SKM-1 treated with dmso at 0.1 percent for 144 hours (cell line): ENCODE results near the gene CCNQ.
A peak's percentile ranks its signal among the peaks of the same experiment; 100 is the strongest.

Experiments used
- DNase-seq: peaks from one replicate; lab custom pipeline; 2025; ENCODE audit not compliant: unreplicated experiment; lab: John Stamatoyannopoulos, UW

The CCNQ gene

GRCh38 chrX:153546386-153546785, 52.6 kb downstream of the CCNQ start:
- DNase-seq, result no peak

DNA sequence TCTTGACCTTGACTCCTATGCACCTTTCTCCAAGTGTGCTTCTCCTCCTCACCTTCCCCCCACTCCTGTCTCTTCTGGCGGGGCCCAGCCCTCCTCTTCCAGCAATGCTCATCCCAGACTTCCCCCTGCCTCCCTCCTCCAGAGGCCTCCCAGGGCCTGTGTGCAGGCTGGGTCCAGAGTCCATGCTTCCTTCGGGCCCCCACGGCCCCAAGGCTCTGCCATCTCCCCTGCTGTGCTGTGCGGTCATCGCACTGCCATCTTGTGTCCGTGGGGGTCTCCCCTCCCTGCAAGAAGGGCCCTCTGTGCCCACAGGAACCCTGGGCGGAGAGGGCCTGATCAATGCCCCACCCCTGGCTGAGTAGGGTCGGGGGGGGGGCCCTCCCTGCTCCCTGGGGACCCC, 54.2 kb downstream of the CCNQ start:
- no peak for DNase-seq

GRCh38 chrX:153539979-153540358, 59.0 kb downstream of the CCNQ start:
- DNase-seq, result no peak

- DNase-seq, result peak; percentile 14
Measured at GRCh38 chrX:153539171-153539978, 59.6 kb downstream of the CCNQ start.

DNA sequence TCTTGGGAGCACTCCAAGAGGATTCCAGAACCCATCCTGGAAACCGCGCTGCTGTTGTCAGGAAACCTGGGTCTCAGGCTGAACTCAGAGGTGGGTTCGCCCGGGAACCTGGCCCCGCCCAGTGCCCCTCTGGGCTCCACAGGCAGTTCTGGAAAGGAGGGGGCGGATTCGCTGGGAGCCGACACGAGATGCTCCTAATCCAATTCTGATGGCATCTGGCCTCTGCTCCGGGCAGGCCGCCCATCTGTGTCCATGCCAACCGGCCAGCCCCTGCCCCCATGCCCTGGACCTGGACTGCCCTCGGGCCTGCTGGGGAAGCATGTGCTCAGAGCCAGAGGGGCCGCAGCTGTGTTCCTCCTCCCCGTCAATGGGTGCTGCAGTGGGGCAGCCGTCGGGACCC, 60.5 kb downstream of the CCNQ start:
- no peak for DNase-seq
